HG02973 (cell line): ENCODE results near the gene MAP1LC3B.
"Not testable (repeated sequence)": the region's sequence is repeated elsewhere in the genome, so short reads cannot be mapped to it uniquely, and the experiment has no call there.

Source experiments
- ATAC-seq: cut with Tn5 transposase; IDR thresholded peaks from one replicate; pipeline ENCODE4 v1.9.1; 2021; ENCODE audit warnings: moderate library complexity; ENCODE audit not compliant: unreplicated experiment

Gene MAP1LC3B

DNA sequence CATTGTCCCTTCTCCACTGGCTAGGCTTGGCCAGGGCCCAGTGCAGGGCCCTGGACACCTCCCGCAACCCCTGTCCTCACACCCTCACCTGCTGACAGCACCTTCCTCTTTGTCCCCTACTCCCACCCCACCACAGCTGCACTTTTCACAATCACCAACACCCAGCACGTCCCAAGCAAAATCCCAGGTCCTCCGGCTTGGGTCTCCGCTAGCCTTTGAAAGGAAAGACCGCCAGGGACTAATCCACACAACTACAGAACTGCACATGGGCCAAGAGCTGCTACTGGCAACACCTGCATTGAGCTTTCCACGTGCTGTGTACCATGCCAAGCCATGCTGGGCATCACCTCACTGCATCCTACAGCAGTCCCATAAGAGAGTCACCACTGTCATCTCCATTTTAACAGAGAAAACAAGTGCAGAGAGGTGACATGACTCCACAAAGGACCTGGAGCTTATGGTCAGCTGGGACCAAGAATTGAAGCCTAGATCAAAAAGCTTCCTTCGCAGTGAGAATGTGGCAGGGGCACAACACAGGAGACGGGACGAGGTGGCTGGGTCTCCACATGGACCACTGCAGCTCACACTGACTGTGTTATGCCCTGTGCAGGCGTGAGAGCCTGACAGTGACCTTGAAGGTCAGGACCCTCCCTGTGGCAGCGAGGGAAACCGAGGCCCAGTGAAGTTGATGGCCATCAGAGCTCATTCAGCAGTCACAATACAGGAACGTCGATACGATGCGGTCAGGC, 31.1 kb upstream of the MAP1LC3B start:
- no peak for ATAC-seq

DNA sequence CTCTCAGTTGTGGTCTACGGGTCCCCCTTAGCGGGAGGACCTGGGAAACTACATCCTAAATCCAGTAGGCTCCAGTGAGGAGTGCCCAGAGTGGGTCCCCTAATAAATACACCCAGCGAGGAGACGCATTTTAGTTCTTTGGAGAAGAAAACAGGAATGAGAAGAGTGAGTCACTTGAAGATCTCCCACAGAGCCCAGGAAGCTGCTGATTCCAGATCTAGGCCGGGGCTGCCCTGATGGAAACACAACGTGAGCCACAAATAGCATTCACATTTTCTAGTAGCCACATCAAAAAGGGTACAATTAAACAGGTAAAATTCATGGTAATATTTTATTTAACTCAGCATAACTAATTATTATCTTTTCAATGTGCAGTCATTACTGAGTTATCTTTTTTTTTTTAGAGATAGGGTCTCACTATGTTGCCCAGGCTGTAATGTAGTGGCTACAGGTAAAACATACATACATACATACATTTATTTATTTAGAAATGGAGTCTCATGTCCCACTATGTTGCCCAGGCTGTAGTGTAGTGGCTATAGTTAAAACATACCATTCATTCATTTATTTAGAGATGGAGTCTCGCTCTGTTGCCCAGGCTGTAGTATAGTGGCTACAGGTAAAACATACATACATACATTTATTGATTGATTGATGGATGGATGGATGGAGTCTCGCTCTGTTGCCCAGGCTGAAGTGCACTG, 30.1 kb upstream of the MAP1LC3B start:
- no peak for ATAC-seq

DNA sequence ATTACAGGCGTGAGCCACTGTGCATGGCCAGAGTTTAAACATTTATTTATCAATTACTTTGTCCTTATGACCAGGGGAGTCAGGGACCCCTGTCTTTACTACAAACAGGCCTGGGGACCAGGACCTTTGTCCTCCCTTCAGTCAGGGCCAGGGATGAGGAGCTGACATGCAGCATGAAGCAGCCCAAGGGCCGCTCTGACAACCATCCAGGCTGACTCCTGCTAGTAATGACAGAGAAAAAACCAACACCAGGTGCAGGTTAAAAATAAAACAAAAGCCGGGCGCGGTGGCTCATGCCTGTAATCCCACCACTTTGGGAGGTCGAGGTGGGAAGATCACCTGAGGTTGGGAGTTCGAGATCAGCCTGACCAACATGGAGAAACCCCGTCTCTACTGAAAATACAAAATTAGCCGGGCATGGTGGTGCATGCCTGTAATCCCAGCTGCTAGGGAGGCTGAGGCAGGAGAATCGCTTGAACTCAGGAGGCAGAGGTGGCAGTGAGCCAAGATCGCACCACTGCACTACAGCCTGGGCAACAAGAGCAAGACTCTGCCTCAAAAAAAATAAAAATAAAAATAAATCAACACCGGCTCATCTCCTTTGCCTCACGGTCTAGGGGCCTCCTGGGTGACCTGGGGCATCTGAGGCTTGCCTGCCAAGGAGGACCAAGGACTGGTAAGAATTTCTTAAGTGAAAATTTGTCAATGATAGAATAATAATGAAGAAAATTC, 29.1 kb upstream of the MAP1LC3B start:
- not testable (repeated sequence) for ATAC-seq

DNA sequence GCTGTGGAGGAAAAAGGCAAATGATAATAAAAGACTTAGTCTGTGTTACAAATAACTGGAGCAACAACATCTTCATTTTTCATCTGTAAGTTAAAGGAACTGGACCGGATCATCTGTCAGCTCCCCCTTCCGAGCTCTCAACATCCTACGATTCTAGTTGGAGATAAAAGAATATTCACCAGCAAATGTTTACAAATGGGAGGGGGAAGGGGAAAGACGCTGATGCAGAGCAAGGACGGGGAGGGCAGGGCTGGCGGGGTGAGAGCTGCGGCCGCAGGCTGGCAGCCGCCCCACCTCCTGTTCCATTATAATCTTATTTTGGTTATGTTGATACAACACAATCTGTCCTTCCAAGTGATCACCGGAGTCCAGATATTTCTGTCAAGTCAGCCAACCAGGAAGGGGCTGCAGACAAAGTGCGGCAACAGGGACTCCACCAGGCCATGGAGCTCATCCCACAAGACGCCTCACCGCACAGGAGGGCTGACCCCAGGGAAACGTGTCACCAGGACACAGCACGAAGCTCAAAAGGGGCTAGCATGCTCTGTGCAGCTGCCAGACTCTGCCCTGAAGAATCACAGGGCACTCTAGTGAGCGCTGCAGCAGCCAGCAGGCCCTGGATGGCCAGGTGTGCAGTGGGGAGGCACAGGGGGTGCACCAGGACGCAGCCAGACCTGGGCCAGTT, 28.2 kb upstream of the MAP1LC3B start:
- ATAC-seq: no peak

DNA sequence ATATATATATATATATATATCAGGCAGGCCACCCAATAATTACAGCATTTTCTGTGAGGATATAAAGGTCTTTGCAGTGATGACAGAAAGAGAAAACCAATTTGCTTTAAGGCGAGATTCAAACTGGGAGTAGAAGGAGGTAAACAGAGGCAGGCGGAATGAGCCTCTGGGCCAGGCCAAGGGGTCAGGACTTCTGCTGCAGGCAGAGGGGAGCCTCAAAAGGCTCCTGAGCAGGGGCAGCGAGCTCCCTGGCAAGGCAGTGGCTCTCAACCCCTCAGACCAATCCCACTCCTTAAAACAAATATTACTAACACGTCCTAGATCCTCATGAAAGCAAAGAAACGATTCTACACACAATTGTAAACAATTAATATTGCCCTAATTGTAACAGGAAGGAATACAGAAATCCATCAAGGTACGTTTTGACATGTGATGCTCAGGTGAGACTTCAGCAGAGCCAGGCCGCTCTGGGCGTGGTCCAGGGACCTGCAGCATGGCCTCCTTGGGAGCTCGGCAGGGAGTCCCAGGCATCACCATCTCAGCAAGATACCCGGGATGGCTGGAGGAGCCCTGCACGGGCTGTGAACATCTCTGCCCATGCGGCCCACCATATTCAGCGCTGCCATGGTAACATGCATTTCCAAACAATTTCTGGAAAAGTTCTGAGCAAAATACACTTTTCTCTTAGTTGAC, 27.0 kb upstream of the MAP1LC3B start:
- no peak for ATAC-seq

GRCh38 chr16:87366288-87366687, 25.8 kb upstream of the MAP1LC3B start:
- ATAC-seq: no peak

DNA sequence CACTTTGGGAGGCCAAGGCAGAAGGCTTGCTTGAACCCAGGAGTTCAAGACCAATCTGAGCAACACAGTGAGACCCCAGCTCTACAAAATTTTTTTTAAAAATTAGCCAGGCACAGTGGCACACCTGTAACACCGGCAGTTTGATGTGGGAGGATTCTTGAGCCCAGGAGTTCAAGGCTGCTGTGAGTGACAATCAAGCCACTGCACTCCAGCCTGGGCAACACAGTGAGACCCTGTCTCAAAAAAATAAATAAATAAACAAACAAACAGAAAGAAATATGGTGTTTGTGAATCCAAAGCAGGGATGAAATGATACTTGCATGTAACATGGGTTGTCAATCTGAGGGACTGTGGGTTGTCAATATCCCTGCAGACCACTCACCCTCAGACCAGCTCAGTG, 25.2 kb upstream of the MAP1LC3B start:
- no peak for ATAC-seq

DNA sequence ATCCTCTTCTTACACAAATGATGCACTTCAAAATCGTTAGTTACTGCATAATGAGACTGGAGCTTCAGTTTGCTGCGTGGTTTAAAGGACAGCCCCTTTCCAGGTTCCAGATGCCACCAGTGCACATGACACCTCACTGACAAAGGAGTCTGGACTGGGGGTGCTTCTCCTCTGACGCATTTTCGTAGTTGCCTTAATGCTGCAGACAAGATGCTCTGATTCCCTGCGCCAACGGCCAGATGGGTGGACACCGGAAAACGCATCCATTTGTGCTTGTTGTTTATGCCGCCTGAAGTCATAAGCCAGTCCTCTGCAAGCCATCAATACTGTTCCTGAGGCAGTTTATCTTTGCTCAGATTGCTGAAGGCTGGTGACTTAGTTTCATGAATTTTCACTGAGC, 24.6 kb upstream of the MAP1LC3B start:
- ATAC-seq: no peak

- no peak for ATAC-seq
These were observed 23.9 kb upstream of the MAP1LC3B start for GRCh38 chr16:87368029-87368770.

DNA sequence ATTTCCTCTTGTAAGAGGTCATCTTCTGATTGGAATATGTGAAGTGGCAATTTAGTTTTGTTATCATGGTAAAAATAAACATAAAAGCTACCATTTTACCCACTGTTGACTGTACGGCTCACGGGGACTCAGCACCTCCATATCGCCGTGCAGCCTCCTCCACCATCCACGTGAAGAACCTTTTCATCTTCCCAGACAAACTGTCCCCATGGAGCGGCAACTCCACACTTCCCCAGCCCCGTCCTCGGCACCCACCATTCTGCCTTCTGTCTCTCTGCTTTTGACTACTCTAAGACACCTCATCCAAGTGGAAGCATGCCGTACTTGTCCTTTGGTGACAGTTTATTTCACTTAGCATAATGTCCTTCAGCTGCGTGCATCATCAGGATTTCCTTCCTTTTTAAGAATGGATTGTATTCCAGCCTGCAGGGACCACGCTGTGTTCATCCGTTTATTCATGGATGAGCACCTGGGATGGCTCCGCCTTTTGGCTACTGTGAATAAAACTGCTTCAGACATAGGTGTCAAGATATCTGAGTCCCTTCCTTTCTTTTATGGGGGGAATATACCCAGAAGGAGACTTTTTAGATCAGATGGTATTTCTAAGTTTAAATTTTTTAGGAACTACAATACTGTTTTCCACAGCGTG, 22.9 kb upstream of the MAP1LC3B start:
- no peak for ATAC-seq

DNA sequence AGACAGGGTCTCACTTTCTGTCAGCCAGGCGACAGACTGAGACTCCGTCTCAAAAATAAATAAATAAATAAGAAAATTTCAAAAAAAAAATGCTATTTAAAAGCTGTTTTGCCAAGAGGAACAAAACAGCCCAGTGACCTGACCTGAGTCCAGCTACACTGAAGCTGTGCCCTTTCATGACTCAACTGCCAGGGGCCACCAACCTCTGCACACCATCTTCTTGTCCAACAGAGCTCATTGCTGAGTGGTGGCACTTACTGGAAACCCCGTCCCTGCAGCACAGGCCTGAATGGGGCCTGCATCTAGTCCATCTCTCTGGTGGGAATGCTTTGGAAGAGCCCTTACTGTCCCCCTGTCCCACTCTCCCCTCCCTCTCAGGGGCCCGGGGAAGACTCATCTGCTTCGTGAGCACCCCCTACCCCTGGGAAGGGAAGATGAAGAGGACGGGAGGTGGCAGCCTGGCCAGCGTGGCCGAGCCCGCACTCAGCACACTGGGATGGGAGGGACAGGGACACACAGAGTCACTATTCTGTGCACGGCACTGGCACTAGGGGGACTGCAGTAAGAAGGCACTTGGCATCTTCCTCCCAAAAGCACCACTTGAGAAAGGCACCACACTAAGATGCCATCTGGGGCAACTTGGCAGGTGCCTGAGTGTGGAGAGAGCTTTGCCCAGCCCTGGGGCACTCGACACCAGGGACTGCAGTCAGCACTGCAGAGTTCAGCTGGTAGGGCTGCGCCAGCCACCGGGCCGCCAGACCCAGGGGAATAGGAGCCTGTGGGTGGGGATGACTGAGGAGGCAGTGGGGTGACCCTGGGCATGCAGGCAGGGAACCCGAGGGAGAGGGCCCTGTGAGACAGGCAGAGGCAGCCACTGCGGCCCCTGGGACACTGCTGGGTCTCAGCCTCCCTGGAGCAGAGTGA, 22.1 kb upstream of the MAP1LC3B start:
- no peak for ATAC-seq

DNA sequence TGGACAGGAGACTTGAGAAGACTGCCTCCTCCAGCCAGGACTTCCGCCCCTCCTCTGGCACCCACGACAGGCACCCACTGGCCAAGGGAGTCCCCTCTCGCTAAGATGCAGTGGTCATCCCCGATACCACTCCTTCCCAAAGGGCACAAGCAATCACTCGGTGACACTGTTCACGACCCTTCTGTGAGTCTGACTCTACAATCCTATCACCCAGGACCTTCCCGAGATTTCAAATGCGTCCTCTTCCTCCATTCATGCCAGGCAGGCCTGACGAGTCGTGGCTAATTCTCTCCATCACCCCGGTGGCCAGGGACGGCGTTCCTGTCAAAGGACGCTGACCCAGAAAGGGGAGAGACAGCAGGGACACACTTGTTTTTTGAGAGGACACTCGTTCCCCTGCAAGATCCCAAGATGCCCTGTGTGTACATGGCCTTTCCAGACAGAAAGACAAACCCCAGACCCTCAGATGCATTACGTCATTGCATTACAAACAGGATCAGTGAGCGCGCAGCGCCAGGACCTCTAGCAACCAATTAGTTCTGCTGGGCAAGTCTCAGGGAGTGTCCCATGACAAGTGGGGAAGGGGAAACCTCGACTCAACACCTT, 20.8 kb upstream of the MAP1LC3B start:
- no peak for ATAC-seq

DNA sequence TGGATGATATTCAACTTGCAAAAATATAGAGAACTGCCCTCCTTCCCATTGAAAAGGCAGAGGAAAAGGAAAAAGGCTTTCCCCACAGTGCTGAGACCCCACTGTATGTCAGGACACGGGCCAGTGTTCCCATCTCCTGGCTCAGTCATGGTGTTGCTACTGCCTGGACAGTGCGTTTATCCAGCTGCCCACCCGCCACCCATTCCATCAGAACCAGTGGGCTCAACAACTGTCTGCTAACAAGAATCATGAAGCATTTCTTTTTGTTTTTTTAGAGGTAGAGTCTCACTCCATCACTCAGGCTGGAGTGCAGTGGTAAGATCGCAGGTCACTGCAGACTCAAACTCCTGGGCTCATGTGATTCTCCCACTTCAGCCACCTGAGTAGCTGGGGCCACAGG, 19.8 kb upstream of the MAP1LC3B start:
- ATAC-seq: no peak

DNA sequence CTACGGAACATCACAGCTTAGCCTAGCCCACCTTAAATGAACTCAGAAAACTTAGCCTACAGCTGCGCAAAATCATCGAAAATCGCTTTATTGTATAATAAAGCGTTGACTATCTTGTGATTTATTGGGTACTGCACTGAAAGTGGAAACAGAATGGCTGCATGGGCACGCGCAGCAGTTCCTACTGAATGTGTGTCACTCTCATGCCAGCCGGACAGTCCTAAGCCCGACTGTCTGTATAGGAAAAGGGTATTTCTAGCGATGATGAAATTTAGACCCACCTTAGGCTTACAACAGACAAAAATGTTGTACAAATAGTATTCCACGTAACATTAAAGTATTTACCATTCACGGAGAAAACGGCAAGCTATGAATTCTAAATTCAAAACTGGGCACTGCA, 17.8 kb upstream of the MAP1LC3B start:
- ATAC-seq: no peak

DNA sequence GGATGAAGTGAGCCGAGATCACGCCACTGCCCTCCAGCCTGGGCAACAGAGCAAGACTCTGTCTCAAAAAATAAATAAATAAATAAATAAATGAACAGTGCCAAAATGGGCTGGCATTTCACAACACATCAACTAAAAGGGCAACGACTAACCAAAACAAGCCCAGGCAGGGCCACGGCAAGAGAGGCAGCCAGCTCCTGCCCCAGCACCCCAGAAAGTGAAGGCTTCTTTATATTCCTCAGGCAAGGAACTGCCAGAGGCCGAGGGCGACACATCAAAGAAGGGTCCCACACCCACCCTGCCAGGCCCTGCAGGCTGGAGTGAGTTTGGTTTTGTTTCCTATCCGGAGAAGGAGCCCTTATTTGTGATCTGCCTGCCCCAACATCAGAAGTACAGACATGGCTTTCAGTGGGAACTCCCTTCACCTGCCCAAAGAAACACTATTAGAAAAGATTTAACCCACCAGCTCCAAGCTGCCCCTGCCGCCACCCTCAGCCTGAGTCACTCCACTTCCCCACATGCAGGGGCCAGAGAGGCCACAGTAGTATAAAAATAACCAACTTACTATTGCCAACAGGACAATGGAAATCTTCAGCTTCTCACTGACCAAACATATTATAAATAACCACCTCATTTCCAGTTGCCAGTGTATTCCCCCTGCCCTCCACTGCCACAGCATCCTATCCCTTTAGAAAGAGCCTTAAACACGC, 16.6 kb upstream of the MAP1LC3B start:
- ATAC-seq: no peak

DNA sequence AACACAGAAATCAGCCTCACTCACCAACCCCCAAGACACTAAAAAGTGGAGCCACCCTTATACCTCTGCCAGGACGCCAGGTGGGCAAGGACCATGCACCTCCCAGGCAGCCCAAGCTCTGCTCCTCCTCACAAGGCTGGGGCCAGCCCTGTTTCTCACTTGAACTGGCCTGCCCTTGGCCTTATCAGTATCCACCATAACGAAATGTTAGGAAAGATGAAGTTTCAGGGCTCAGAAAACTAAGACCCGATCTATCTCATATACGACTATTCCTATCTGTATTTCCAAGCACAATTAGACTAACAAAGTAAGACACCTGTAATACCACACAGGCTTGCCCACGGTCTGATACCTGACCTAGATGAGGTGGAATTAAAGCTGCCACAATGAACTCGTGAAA, 15.5 kb upstream of the MAP1LC3B start:
- no peak for ATAC-seq

GRCh38 chr16:87379312-87379752, 12.8 kb upstream of the MAP1LC3B start:
- not testable (repeated sequence) for ATAC-seq
